ENCODE measurements around the gene PICK1.
"Not testable (repeated sequence)": the region's sequence is repeated elsewhere in the genome, so short reads cannot be mapped to it uniquely, and the experiment has no call there.

PICK1 gene

DNA sequence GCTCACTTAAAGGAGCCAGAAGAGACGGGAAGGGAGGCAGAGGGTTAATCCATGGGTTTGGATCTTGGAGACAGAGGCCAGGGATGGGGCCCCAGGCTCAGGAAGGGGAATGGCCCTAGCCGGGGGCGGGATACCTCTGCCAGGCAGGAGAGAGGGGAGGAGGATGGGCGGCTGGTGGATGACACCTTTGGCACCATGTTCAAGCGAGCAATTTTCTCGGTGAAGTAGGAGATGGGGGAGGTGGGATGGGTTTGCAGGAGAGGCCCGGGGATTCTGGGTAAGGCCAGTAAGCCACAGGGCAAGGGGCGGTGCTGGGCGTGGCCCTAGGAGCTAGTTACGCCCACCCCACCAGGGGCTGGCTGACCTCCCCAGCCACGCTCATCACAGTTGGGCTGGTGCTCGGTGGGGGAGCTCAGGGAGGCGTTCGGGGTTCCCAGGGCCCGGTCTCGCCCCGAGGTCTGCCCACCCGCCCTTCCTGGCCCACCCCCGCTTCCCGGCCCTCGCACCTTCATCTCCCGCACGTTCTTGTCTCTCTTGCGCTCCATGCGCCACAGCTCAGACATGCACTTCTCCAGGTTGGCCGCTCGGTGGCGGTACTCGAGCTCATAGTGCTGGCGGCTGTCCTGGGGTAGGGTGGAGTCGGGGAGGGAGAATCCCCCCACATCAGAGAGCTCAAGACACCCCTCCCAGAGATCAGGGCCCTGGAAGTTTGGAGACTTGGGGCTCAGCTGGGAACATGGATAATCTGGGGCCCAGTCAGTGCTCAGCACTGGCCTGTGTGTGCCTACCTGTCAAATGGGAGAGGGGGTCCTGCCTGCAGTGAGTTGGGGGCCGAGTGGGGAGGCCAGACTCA is 40.6 kb downstream of the PICK1 start:
- DNase-seq = peak; percentile 61

GRCh38 chr22:38098410-38099249 is 41.4 kb downstream of the PICK1 start:
- DNase-seq = no peak

- DNase-seq = no peak
These were observed 46.4 kb downstream of the PICK1 start for GRCh38 chr22:38103641-38104040.

- peak; percentile 49 for DNase-seq
These were observed 46.9 kb downstream of the PICK1 start for GRCh38 chr22:38104084-38104483.

DNA sequence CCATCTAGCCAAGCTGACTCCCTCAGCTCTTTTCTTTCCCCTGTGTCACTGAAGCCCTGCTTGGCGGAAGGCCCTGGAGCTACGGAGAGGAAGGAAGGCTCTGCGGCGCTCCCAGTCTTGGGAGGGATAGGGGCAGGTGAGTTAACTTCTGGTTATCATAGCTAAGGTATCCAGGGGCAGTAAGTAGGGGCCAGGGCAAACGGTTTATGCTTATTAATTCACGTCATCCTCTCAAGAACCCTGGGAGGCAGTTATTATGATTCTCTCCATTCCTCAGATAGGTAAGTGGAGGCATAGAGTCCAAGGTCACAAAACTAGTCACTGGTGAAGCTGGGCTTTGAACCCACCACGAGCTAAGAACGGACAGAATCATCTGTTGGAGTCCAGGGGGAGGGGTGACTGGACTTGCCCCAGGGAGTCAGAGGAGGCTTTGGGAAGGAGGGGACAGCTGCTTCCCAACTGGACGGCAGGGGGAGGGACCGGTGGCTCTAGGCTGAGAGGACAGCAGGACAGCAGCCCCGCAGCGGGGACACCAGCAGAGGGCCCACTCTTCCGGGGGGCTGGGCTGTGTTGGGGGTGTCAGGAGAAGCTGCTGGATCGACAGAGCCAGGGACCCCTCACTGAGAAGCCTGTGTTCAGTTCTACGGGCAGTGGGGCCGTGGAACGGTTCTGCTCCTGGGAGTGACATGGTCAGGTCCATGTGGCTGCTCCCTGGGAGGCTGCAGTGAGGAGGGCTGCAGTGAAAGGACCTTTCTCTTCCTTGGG is 49.8 kb downstream of the PICK1 start:
- DNase-seq = no peak

DNA sequence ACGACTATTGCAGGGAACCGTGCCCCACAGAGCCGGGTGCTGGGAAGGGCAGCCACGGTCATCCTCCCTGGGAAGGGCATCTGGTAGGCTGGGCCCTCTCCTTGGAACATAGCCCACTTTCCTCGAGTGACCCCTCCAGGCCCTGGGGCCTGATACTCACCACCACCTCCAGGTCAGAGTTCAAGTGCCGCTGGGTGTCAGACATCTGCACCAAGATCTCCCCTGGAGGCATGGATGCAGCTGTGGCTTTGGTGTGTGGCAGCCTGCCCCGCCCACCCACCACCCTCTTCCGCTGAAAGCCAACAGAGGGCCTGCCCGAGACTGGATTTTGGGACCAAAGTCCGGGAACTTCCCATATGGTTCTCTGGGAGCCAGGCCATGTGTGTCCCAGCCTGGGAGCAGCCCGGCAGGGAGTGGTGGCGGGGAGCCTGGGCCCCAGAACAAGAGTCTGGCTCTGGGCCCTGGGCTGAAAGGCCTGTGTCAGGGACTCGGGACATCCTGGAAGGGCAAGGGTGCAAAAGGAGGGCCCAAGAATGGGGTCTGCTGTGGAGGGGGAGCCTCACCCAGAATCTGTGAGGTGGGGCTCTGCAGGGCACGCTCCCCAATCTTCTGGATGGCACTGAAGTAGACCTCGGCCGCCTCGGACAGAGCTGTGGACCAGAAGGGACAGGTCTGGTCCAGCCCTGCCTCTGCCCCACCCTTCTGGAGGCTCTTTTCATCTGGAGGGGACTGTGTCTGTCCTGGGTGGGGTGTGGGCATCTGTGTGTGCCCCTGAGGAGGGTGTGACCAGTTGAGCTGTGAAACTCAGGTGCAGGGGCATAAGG is 50.7 kb downstream of the PICK1 start:
- DNase-seq = no peak

- no peak for DNase-seq
These were observed 51.5 kb downstream of the PICK1 start for GRCh38 chr22:38108561-38109319.

GRCh38 chr22:38109371-38110001 is 52.3 kb downstream of the PICK1 start:
- DNase-seq = peak; percentile 41

- no peak for DNase-seq
These were observed 53.0 kb downstream of the PICK1 start, which contains the start of gene BAIAP2L2 for GRCh38 chr22:38110008-38110862. Gene BAIAP2L2, minus strand, starts transcription at chr22:38110684. Its CDS starts 159 bp downstream, at chr22:38110525.

GRCh38 chr22:38110863-38111852 is 54.0 kb downstream of the PICK1 start:
- DNase-seq = peak; percentile 27

DNA sequence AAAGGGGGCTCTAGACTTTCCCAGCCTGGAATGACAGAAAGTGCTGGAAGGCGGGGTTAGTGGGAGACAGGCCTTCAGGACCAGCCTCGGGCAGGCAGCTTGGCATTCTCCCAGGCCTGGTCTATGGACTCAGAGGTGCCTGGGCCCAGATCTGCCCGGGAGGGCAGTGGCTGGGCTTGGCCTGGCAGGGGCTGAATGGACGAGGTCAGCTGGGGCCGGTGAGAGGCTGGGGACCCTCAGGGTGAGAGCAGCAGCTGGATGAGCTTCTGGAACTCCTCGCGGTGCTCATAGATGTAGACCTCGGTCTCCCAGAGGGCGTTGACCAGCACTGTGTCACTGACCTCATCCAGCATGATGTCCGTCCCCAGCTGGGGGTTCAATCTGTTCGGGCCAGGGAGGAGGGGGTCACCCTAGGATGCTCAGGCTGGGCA is 54.7 kb downstream of the PICK1 start:
- DNase-seq = no peak

DNA sequence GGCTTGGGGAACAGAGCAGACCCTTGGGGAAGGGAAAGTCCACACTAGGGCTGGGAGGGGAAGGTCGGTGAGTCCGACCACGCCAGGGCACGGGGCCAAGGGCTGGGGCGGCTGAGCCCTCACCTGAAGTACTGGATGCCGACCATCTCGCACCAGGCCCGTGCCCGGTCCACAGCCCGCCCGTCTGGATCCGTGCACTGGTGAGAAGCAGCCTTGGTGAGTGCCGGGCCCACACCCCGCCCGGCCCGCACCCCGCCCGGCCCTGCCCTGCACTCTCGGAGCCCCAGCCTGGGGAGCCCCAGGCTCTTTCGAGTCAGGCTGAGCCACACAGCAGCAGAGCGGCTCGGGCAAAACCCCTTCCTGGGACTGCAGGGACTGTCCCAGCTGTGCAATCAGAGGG is 55.2 kb downstream of the PICK1 start:
- no peak for DNase-seq

GRCh38 chr22:38114484-38115398 is 57.5 kb downstream of the PICK1 start:
- peak; percentile 91 for DNase-seq

- DNase-seq = no peak
These were observed 58.4 kb downstream of the PICK1 start for GRCh38 chr22:38115423-38116205.

DNA sequence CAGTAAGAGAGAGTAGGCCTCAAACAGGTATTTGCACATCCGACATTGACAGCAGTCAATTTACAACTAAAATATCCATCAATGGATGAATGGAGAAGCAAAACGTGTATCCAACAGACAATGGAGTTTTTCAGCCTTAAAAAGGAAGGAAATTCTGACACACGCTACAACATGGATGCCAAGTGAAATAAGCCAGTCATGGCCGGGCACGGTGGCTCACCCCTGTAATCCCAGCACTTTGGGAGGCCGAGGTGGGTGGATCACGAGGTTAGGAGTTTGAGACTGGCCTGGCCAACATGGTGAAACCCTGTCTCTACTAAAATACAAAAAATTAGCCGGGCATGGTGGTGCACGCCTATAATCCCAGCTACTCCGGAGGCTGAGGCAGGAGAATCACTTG is 60.4 kb downstream of the PICK1 start:
- DNase-seq = not testable (repeated sequence)

GRCh38 chr22:38118182-38118581 is 61.0 kb downstream of the PICK1 start:
- no peak for DNase-seq

Measured in hematopoietic multipotent progenitor cell treated with erythropoietin and hydrocortisone succinate and interleukin-3 and kit ligand, for 4 days (in vitro differentiated cells).